ENCODE measurements around the gene ACP1.

ACP1 gene

DNA sequence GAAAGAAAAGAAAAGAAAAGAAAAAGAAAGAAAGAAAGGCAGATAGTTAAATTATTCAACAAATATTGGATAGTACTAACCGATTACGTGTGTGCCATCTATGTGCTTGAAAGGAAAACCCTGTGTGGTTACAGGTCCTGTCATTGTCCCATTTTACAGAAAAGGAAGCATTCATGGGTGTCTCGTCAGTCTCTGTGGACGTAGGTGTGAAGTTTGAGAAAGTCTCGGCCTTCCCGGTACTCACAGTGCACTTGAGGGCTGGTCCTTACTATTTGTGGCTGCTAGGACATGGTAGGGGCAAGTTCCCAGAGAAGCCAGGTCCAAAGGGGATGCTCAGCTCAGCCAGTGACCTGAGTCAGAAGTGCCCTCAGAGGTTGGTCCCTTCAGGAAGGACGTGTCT lies 20.2 kb upstream of the ACP1 start:
- DNase-seq (ENCODE audit: low read depth in 2 of 2), result no peak
- TF ChIP-seq, protein P1, sequence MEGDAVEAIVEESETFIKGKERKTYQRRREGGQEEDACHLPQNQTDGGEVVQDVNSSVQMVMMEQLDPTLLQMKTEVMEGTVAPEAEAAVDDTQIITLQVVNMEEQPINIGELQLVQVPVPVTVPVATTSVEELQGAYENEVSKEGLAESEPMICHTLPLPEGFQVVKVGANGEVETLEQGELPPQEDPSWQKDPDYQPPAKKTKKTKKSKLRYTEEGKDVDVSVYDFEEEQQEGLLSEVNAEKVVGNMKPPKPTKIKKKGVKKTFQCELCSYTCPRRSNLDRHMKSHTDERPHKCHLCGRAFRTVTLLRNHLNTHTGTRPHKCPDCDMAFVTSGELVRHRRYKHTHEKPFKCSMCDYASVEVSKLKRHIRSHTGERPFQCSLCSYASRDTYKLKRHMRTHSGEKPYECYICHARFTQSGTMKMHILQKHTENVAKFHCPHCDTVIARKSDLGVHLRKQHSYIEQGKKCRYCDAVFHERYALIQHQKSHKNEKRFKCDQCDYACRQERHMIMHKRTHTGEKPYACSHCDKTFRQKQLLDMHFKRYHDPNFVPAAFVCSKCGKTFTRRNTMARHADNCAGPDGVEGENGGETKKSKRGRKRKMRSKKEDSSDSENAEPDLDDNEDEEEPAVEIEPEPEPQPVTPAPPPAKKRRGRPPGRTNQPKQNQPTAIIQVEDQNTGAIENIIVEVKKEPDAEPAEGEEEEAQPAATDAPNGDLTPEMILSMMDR (IDR thresholded peaks at IDR 0.05; ENCODE audit: low read depth, low read length), result no peak

GRCh38 chr2:246489-247144 lies 18.1 kb upstream of the ACP1 start:
- DNase-seq (ENCODE audit: low read depth in 2 of 2), result peak; percentile 77 to 80
- TF ChIP-seq, protein P1 (IDR thresholded peaks at IDR 0.05; ENCODE audit: low read depth, low read length), result peak; percentile 55
- no peak overlapping the region for H3K4me3 ChIP-seq (replicated peaks in 1 of 2; ENCODE audit: low read depth in 2 of 2, low read length in 2 of 2)

More for the DNA sequence above, 20.2 kb upstream of the ACP1 start:
- no peak overlapping the region for H3K4me3 ChIP-seq (replicated peaks in 1 of 2; ENCODE audit: low read depth in 2 of 2, low read length in 2 of 2)

- TF ChIP-seq, protein P1 (IDR thresholded peaks at IDR 0.05; ENCODE audit: low read depth, low read length), result no peak
- H3K4me3 ChIP-seq (replicated peaks in 1 of 2; ENCODE audit: low read depth in 2 of 2, low read length in 2 of 2), result no peak overlapping the region
- no peak for DNase-seq (ENCODE audit: low read depth in 2 of 2)
Measured at GRCh38 chr2:248724-249123, 16.0 kb upstream of the ACP1 start.

DNA sequence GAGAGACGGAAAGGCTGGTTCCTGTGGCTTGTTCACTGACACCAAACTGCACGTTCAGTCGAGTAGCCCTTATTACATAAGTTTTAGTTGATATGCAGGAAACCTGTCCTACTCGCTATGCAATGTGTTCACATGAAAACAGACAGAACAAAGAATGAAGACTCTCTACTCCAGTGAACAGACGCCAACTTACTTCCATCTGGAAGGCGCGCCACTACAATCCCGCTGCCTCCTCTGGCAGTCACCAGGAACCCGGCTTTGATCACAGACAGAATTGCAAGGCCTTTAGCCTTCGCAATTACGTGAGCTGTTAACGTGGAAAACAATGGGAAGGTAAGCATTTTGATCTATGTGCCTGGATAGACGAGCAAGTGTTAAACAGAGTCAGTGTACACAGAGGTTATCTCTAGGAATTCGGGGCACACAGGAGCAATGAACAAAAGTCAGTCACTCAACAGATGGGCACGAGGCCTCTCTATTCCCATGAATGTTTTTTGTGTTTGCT lies 15.2 kb upstream of the ACP1 start:
- DNase-seq (ENCODE audit: low read depth in 2 of 2), result no peak
- H3K4me3 ChIP-seq (replicated peaks in 1 of 2; ENCODE audit: low read depth in 2 of 2, low read length in 2 of 2), result no peak overlapping the region
- TF ChIP-seq, protein P1 (IDR thresholded peaks at IDR 0.05; ENCODE audit: low read depth, low read length), result no peak

DNA sequence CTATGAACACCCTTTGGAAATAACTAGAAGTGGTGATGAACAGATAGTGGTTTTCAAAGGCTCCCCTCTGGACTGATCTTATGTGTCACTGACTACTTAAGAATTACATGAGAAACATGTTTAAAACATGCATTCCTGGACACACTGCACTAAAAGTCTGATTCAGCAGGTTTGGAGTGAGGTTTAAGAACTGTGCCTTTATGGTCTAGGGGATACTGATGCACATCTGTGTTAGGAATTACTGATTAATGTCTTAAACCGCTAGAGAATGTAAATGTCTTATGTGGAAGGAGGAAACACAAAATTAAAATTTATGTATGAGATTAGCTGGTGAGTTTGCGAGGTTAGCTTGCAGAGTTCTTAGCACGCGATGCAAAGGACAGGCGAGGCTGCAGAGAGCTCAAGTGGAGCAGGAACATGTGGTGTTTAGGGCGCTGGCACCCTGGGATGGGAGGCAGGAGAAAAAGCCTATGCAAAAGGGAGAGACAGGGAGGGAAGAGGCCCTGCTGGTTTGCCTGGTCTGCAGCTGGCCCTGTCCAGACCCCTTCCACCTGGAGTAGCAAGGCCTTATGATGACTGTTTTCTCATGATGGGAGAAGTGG lies 12.6 kb upstream of the ACP1 start:
- no peak for DNase-seq (ENCODE audit: low read depth in 2 of 2)
- H3K4me3 ChIP-seq (replicated peaks in 1 of 2; ENCODE audit: low read depth in 2 of 2, low read length in 2 of 2), result no peak overlapping the region
- TF ChIP-seq, protein P1 (IDR thresholded peaks at IDR 0.05; ENCODE audit: low read depth, low read length), result no peak

GRCh38 chr2:253202-253638 lies 11.5 kb upstream of the ACP1 start:
- TF ChIP-seq, protein P1 (IDR thresholded peaks at IDR 0.05; ENCODE audit: low read depth, low read length), result no peak
- DNase-seq (ENCODE audit: low read depth in 2 of 2), result no peak
- no peak overlapping the region for H3K4me3 ChIP-seq (replicated peaks in 1 of 2; ENCODE audit: low read depth in 2 of 2, low read length in 2 of 2)
